ENCODE results near the gene FAM193B.
"Not testable (repeated sequence)": the region's sequence is repeated elsewhere in the genome, so short reads cannot be mapped to it uniquely, and the experiment has no call there.

The FAM193B gene

GRCh38 chr5:177536386-177536785, 18.0 kb downstream of the FAM193B start:
- no peak for DNase-seq

DNA sequence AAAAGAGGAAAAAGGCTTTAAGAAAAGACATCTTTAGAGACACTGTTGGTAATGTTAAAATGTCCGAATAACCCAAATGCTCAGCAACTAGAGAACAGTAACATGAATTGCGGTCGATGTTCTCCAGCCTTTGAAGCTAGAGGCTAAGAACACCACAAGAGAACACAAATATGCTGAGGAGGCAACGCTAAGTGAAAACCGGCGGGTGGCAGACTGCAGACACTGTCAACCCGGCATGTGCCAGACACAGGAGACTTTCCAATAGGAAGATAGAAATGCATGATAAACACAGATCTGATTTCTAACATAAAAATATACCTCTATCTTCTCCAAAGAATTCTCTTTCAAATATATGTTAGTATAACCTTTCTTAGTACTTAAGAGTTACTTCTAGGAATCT, 19.2 kb downstream of the FAM193B start:
- DNase-seq: no peak

DNA sequence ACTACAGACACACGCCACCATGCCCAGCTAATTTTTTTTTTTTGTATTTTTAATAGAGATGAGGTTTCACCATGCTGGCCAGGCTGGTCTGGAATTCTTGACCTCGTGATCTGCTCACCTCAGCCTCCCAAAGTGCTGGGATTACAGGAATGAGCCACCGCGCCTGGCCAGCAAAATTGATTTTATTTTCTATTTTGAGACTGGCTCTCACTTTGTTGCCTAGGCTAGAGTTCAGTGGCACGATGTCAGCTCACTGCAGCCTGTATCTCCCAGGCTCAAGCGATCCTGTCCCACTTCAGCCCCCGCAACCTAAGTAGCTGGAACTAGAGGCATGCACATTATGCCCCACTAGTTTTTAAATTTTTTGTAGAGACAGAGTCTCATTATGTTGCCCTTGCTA, 19.9 kb downstream of the FAM193B start:
- not testable (repeated sequence) for DNase-seq

GRCh38 chr5:177531209-177531940, 23.0 kb downstream of the FAM193B start:
- DNase-seq: no peak

DNA sequence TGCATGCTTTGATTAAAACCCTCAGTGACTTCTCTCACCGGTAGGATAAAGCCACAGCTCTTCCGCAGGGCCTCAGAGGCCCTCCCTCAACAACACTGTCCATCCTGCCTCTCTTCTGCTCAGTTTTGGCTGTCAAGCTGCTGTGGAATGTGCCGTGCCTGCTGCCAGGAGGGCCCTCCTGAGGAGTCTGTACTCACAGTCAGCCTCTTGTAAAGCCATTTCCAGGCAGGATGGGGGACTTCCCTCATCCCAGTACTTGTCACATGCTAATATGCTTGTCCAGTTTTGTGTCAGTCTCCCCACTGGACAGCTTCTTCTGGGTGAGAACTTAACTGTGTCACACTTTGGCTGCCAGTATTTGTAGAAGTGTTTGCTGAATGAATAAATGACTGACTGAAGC, 23.7 kb downstream of the FAM193B start:
- no peak for DNase-seq

GRCh38 chr5:177529247-177530203, 24.8 kb downstream of the FAM193B start:
- DNase-seq: no peak

DNA sequence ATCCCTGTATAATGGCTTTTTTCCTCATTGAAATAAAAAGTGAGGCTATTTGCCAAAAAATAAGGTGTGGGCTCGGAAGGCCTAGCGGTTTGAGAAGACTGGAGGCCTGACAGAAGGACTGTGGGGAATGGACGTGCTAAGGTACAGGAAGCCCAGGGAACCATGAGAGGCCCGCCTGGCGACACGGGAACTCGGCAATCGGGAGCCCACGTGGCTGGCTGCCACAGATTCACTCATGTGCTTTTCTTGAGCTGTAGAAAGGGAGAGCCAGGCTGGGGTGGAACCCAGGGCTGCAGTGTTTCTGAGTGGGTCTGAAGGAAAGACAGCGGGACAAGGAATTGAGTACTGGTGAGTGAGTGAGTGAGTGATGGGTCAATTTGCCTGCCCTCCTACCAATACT, 25.7 kb downstream of the FAM193B start:
- no peak for DNase-seq

DNA sequence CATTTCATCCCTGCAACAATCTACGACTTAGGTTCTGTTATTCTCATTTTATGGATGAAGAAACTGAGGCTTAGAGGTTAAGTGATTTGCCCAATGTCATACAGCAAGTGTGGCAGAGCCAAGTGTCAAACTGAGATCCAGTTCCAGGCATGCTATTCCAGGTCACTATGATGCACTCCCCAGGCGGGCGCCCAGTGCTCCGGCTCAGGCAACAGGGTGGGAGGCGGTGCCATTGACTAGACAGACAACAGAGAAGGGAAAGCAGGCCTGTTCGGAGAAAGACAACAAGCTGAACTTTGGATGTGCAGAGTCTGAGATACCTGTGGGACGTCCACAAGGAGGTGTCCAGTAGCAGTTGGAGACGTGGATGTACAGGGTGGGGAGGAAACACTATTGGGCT, 26.8 kb downstream of the FAM193B start:
- DNase-seq: no peak

DNA sequence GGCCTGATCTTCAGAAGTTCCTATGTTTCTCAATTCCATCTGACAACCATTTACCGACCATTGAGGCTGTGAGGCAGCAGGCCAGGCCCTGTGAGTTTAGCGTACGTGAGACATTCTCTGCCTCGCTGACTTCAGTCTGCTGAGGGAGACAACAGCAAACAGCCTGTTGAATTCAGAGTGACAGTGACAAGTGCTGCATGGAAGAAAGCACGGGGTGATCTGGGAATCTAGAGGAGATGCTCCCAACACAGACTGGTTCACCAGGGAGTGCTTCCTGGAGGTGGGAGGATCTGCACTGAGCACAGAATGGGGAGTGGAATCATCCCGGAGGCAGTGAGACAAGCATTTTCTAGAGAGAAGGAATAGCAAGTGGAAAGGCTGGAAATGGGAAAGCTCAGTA, 27.6 kb downstream of the FAM193B start:
- no peak for DNase-seq

DNA sequence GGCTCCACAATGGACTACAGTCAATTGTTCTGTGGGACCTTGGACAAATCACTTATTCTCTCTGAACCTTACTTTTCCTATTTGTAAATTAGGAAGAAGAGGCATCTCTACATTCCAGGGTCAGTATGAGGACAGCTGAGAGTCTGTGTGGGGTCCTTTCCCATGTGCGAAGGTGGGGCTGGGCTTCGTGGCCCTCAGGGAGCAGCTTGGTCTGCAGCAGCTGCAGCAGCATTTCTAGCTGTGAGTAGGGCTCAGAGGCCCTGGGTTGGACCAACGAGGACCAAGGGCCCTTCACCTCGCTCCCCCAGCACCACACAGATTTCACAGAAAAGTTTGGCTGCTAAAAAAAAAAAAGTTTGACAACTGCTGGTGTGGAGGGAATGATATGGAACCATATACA, 28.2 kb downstream of the FAM193B start:
- no peak for DNase-seq

DNA sequence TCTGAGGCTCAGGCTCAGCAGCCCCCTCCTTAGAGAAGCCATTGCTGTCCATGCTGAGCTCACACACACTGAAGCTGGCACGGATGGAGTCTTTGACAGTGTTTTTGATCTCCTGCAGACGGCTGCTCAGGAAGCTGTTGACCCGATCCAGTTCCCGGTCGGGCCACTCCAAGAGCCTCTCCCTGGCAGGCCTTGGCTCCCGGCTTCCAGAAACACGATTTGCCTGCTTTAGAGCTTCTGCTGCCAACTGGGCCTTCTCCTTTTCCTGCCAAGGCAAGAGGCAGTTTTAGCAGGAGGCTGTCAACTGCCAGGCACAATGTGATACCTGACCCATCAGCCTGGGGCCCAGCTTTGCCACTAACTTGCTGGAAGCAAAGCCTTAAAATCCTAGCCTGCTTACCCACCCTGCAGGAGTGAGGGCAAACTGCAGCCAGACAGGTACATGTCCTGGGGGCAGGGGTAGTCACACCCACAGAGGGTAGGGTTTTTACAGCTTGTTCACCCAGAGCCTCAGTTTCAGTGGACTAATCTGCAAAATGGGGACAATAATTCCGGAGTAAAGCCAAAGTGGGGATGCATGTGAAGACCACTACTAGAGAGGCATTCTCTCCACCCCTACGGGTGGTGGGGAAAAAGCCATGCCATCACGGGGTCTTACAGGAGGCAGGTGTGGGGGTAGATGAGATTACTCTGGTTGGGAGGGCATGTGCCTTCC, 29.3 kb downstream of the FAM193B start:
- no peak for DNase-seq

DNA sequence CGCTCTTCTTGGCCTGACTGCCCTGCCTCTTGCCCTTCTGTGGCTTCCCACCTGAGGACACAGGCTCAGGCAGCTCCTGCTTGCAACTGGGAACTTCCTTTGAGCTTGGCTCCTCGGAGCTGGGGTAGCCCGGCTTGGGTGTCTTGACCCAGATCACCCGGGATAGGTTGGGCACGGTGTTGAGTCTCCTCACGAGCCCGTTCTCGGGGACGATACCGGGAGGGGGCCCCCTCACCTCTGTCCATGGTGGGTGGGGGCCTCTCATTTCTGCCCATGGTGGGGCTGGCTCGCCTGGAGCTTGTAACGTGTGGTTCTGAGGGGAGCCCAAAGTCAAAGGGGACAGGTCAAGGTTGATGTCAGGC, 29.8 kb downstream of the FAM193B start:
- no peak for DNase-seq

- DNase-seq: no peak
These were observed 30.4 kb downstream of the FAM193B start for GRCh38 chr5:177523711-177524538.

DNA sequence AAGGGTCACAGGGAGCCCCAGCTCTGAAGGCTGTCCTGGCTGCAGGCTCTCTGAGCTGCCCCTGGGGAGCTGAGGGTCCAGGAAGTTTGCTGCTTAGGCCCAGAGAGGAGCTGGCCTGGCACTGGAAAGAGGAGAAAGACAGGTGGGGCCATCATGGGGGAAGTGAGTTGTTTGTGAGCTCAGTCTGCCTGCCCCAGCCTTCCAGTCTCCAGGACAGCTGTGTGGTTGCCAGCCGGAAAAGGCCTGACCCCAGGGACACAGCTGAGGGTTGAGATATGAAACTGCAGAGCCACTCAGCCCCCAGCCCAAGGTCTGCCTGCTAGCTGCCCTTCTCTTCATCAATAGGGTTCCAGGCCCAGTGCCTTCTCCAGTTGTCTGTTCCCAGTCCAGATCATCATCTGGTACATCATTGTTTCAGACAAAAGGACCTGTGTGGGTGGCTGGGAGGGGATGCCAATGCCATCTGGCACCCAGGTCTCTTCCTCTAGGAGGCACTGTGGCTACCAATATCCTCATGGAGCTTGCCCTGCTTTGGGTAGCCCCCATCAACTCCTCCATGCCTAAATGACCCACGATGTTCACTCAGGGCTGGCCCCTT, 33.3 kb downstream of the FAM193B start:
- DNase-seq: no peak

- no peak for DNase-seq
These were observed 34.1 kb downstream of the FAM193B start for GRCh38 chr5:177520271-177520670.

- no peak for DNase-seq
These were observed 34.7 kb downstream of the FAM193B start for GRCh38 chr5:177519463-177520235.

- DNase-seq: peak; percentile 97
These were observed 37.5 kb downstream of the FAM193B start, which contains the start of gene DDX41 for GRCh38 chr5:177516601-177517568. TSS of gene DDX41 (minus strand) at chr5:177516961. CDS start at chr5:177516945, 16 bp downstream.

GRCh38 chr5:177515580-177515979, 38.8 kb downstream of the FAM193B start:
- no peak for DNase-seq

GRCh38 chr5:177514541-177514940, 39.8 kb downstream of the FAM193B start:
- no peak for DNase-seq

DNA sequence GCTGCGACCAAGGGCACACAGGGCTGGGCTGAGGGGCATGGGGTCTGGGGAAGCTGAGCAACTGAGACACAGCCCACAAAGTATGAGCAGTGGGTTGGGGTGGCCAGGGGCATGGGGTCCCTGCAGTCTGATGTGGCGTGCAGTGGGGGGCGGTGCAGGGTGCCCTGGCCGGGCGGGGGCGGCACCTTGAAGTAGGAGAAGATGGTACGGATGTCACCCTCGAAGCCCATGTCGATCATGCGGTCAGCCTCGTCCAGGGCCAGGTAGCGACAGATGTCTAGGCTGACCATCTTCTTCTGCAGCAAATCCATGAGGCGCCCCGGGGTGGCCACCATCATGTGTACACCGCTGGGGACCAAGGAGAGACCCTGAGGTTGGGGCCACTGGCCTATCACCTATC, 40.9 kb downstream of the FAM193B start:
- DNase-seq: no peak

Data from amniotic stem cell (primary cell).